SU-DHL-6 (cell line): ENCODE results near the gene RUFY4.

Experiments
- H2AFZ ChIP-seq: fragments of 200-600 bp; sonication (generic); 2 replicates; pipeline ENCODE4 v1.6.1; 2014; ENCODE audit warnings: low read depth, mild to moderate bottlenecking, moderate library complexity, mixed read lengths, antibody characterized with exemption, low read length; ENCODE audit not compliant: severe bottlenecking
- H3F3A ChIP-seq: fragments of 200-600 bp; shearing (Covaris generic); 2 replicates; pipeline ENCODE4 v1.6.0; 2016; ENCODE audit warnings: antibody characterized with exemption, mild to moderate bottlenecking; ENCODE audit not compliant: insufficient read depth
- H3K27ac ChIP-seq: fragments of 200-600 bp; sonication (generic); 2 replicates; pipeline ENCODE4 v1.5.1; 2016; ENCODE audit warnings: low read depth, mild to moderate bottlenecking, low read length, moderate library complexity, mixed read lengths
- H3K27me3 ChIP-seq: fragments of 200-600 bp; sonication (generic), shearing (Covaris generic); 2 replicates; pipeline ENCODE4 v1.6.0; 2014; ENCODE audit warnings: mild to moderate bottlenecking, low read length
- H3K36me3 ChIP-seq: fragments of 200-600 bp; sonication (generic); 2 replicates; pipeline ENCODE4 v1.6.1; 2014; ENCODE audit warnings: mild to moderate bottlenecking, low read length, mixed read lengths
- H3K4me2 ChIP-seq: fragments of 300-600, 200-600 bp; shearing (Covaris generic), sonication (generic); 2 replicates; pipeline ENCODE4 v1.6.0; 2014; ENCODE audit warnings: low read length, low read depth, mild to moderate bottlenecking; ENCODE audit not compliant: poor library complexity, severe bottlenecking
- H3K4me3 ChIP-seq: fragments of 200-600 bp; sonication (generic); 2 replicates; pipeline ENCODE4 v1.5.1; 2014; ENCODE audit warnings: antibody characterized with exemption, low read length, mild to moderate bottlenecking, mixed read lengths; ENCODE audit not compliant: insufficient read depth, poor library complexity, severe bottlenecking
- H3K79me2 ChIP-seq: fragments of 200-600 bp; sonication (generic); 2 replicates; pipeline ENCODE4 v1.6.1; 2014; ENCODE audit warnings: mild to moderate bottlenecking, low read length, moderate library complexity; ENCODE audit not compliant: insufficient read depth
- H3K9ac ChIP-seq: fragments of 200-600 bp; sonication (generic); 2 replicates; pipeline ENCODE4 v1.7.0; 2014; ENCODE audit warnings: mild to moderate bottlenecking, low read length
- H3K9me2 ChIP-seq: fragments of 200-600 bp; sonication (generic); replicated peaks from 2 replicates; pipeline ENCODE4 v1.6.1; 2014; ENCODE audit warnings: low read length; ENCODE audit not compliant: insufficient read depth
- H3K9me3 ChIP-seq: fragments of 200-600 bp; sonication (generic); 2 replicates; pipeline ENCODE4 v1.6.1; 2014; ENCODE audit warnings: low read length, mixed read lengths; ENCODE audit not compliant: insufficient read depth
- H4K20me1 ChIP-seq: fragments of 200-600 bp; sonication (generic); 2 replicates; pipeline ENCODE4 v1.6.1; 2014; ENCODE audit warnings: low read depth, mild to moderate bottlenecking, antibody characterized with exemption, low read length, moderate library complexity, mixed read lengths
- EZH2phosphoT487 ChIP-seq: fragments of 200-600 bp; sonication (generic), shearing (Covaris generic); conservative IDR thresholded peaks from 2 replicates; pipeline ENCODE4 v1.6.1; 2018; ENCODE audit warnings: mild to moderate bottlenecking, antibody characterized with exemption, low read length, moderate library complexity, mixed read lengths
- TF ChIP-seq, protein P1 (sequence below): fragments of 200-600 bp; sonication (generic); IDR thresholded peaks from one replicate; pipeline ENCODE4 v1.5.1; 2017; ENCODE audit warnings: antibody characterized with exemption, mild to moderate bottlenecking, low read length, moderate library complexity; ENCODE audit not compliant: insufficient read depth, poor library complexity, severe bottlenecking

RUFY4 gene

DNA sequence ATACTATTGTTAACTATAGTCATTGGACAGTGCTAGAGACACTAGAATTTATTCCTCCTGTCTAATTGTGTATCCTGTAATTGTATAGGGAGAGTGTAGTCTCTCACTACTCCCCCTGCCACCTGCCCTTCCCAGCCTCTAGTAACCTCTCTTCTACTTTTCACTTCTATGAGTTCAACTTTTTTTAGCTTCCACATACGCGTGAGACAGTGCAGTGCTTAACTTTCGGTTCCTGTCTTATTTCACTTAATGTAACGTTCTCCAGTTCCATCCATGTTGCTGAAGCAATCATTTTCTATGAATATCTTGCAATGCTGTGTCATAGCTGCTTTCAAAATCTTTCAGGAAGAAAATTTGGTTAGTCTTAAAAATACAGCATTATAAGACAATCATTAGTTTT is 22.8 kb upstream of the RUFY4 start:
- Histone ChIP-seq H2AFZ (no peak overlapping the region), H3K9me3 (peaks cover 6% of the 10 kb centered on the region; the same call in 1 of the 2 replicates), H4K20me1 (no peaks in the 10 kb centered on the region), H3F3A (no peaks in the 10 kb centered on the region), H3K27me3 (no peaks in the 10 kb centered on the region), H3K4me3 (no peak overlapping the region), H3K79me2 (no peaks in the 10 kb centered on the region), H3K27ac (no peak overlapping the region), H3K9me2 (no peaks in the 10 kb centered on the region), H3K4me2 (no peak overlapping the region), H3K9ac (no peak overlapping the region), H3K36me3 (no peaks in the 10 kb centered on the region)
- no peak for TF ChIP-seq EZH2phosphoT487
- TF ChIP-seq, protein P1, sequence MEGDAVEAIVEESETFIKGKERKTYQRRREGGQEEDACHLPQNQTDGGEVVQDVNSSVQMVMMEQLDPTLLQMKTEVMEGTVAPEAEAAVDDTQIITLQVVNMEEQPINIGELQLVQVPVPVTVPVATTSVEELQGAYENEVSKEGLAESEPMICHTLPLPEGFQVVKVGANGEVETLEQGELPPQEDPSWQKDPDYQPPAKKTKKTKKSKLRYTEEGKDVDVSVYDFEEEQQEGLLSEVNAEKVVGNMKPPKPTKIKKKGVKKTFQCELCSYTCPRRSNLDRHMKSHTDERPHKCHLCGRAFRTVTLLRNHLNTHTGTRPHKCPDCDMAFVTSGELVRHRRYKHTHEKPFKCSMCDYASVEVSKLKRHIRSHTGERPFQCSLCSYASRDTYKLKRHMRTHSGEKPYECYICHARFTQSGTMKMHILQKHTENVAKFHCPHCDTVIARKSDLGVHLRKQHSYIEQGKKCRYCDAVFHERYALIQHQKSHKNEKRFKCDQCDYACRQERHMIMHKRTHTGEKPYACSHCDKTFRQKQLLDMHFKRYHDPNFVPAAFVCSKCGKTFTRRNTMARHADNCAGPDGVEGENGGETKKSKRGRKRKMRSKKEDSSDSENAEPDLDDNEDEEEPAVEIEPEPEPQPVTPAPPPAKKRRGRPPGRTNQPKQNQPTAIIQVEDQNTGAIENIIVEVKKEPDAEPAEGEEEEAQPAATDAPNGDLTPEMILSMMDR: no peak

DNA sequence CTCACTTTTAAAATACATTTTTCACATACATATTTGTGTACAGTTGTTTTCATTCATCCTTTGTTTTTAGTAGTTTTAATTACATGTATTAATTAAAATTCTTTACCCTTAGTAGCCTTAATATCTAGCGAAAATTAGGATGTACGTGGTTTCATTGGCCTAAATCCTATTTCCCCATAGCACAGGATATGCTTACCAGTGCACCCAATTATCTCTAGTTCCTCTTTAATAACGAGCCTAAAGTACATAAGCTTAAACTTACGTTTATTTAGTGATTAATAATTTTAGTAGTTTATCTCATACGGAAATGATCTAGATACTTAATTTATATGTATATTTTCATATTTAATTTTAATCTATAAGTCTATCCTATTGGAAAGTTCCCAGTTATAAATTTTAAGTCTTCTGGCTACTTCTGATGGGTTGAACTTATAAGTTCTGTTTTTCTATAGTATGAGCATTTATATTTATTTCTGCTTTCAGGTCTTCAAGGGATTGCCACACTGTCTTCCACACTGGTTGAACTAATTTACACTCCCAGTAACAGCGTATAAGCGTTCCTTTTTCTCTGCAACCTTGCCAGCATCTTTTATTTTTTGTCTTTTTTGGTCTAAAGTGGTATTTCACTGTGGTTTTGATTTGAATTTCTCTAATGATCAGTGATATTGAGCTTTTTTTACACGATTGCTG is 21.4 kb upstream of the RUFY4 start:
- Histone ChIP-seq H4K20me1 (no peaks in the 10 kb centered on the region), H3K9me2 (no peaks in the 10 kb centered on the region), H3K9me3 (peaks cover 6% of the 10 kb centered on the region; the same call in 1 of the 2 replicates), H3K9ac (no peak overlapping the region), H3K79me2 (no peaks in the 10 kb centered on the region), H3F3A (no peaks in the 10 kb centered on the region), H3K4me3 (no peak overlapping the region), H3K27me3 (no peaks in the 10 kb centered on the region), H3K4me2 (no peak overlapping the region), H3K27ac (no peak overlapping the region), H3K36me3 (no peaks in the 10 kb centered on the region), H2AFZ (no peak overlapping the region)
- TF ChIP-seq, protein P1: no peak
- TF ChIP-seq EZH2phosphoT487: no peak

DNA sequence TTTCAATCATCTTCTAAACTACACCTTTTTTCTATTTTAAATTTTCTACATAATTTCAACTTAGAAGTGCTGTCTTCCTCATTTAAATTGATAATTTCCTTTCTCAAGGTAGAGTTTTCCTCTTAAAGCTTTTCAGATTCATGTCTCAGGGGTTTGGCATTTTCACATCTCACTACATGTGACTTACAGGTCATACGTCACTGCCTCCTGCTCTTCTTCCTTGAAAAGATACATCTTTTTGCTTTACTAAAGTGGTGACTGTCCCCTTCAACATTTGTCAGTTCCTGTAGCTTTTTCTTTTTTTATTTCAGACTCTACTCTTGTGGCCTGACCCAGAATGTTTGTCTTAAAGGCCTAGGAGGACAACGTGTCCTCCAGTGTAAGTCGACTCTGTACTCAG is 17.1 kb upstream of the RUFY4 start:
- no peaks in the 10 kb centered on the region for H3K79me2 ChIP-seq
- no peak overlapping the region for H3K4me3 ChIP-seq
- no peaks in the 10 kb centered on the region for H4K20me1 ChIP-seq
- no peaks in the 10 kb centered on the region for H3K9me2 ChIP-seq
- H3K27me3 ChIP-seq: no peaks in the 10 kb centered on the region
- H2AFZ ChIP-seq: no peak overlapping the region
- H3K36me3 ChIP-seq: no peaks in the 10 kb centered on the region
- no peak for TF ChIP-seq EZH2phosphoT487
- H3K9me3 ChIP-seq: no peaks in the 10 kb centered on the region
- no peak overlapping the region for H3K9ac ChIP-seq
- no peak overlapping the region for H3K4me2 ChIP-seq
- no peaks in the 10 kb centered on the region for H3F3A ChIP-seq
- H3K27ac ChIP-seq: no peak overlapping the region

DNA sequence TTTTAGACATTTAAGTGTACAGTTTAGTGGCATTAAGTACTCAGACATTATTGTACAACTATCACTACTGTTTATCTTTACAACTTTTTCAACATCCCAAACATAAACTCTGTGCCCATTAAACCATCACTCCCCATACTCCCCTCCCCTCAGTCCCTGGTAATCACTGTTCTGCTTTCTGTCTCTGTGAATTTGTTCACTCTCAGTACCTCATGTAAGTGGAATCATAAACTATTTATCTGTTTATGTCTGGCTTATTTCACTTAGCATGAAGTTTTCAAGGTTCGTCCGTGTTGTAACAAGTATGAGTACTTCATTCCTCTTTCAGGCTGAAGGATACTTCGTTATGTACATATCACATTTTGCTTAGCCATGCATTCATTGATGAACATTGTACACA is 9.8 kb upstream of the RUFY4 start:
- Histone ChIP-seq H3K9ac (no peak overlapping the region), H2AFZ (no peak overlapping the region), H3K4me2 (no peak overlapping the region), H3K36me3 (no peaks in the 10 kb centered on the region), H3K9me3 (no peaks in the 10 kb centered on the region), H3K27me3 (no peaks in the 10 kb centered on the region), H3F3A (no peaks in the 10 kb centered on the region), H3K79me2 (no peaks in the 10 kb centered on the region), H3K9me2 (no peaks in the 10 kb centered on the region), H3K4me3 (no peak overlapping the region), H3K27ac (no peak overlapping the region), H4K20me1 (no peaks in the 10 kb centered on the region)
- TF ChIP-seq EZH2phosphoT487: no peak
- TF ChIP-seq, protein P1: no peak
